ENCODE measurements around the gene BEGAIN. TPM values are rescaled to one million over a fixed set of nuclear protein-coding genes. Genes with fewer than 3 reads are reported as not detected.

BEGAIN gene
- total RNA-seq, 1 donor from 2014 or later, result 1.6 TPM

- no peaks in the 10 kb centered on the region for H3K27me3 Mint-ChIP-seq (ENCODE audit: unreplicated experiment)
- H3K9me3 Mint-ChIP-seq (ENCODE audit: unreplicated experiment), result no peaks in the 10 kb centered on the region
- peaks cover 14% of the 10 kb centered on the region for H3K4me1 Mint-ChIP-seq (ENCODE audit: unreplicated experiment)
- no peak overlapping the region for H3K4me3 Mint-ChIP-seq (ENCODE audit: unreplicated experiment)
- H3K27ac Mint-ChIP-seq (ENCODE audit: unreplicated experiment), result no peak overlapping the region
- TF ChIP-seq CTCF (IDR thresholded peaks at IDR 0.05; ENCODE audit: unreplicated experiment), result no peak
- H3K36me3 Mint-ChIP-seq (ENCODE audit: low read depth, unreplicated experiment), result peaks cover 4% of the 10 kb centered on the region
- DNase-seq (ENCODE audit: low spot score), result no peak
Measured at GRCh38 chr14:100504372-100505078, 82.7 kb downstream of the BEGAIN start.

- Mint-ChIP-seq H3K27me3 (ENCODE audit: unreplicated experiment) (peaks cover 1% of the 10 kb centered on the region), H3K4me3 (ENCODE audit: unreplicated experiment) (no peak overlapping the region), H3K4me1 (ENCODE audit: unreplicated experiment) (peaks cover 17% of the 10 kb centered on the region), H3K9me3 (ENCODE audit: unreplicated experiment) (no peaks in the 10 kb centered on the region), H3K36me3 (ENCODE audit: low read depth, unreplicated experiment) (peaks cover 4% of the 10 kb centered on the region), H3K27ac (ENCODE audit: unreplicated experiment) (no peak overlapping the region)
- no peak for TF ChIP-seq CTCF (IDR thresholded peaks at IDR 0.05; ENCODE audit: unreplicated experiment)
- DNase-seq (ENCODE audit: low spot score), result no peak
Measured at GRCh38 chr14:100503251-100503650, 84.0 kb downstream of the BEGAIN start.

- H3K4me3 Mint-ChIP-seq (ENCODE audit: unreplicated experiment), result no peak overlapping the region
- TF ChIP-seq CTCF (IDR thresholded peaks at IDR 0.05; ENCODE audit: unreplicated experiment), result no peak
- no peaks in the 10 kb centered on the region for H3K9me3 Mint-ChIP-seq (ENCODE audit: unreplicated experiment)
- H3K4me1 Mint-ChIP-seq (ENCODE audit: unreplicated experiment), result peaks cover 17% of the 10 kb centered on the region
- peaks cover 4% of the 10 kb centered on the region for H3K27me3 Mint-ChIP-seq (ENCODE audit: unreplicated experiment)
- no peak overlapping the region for H3K27ac Mint-ChIP-seq (ENCODE audit: unreplicated experiment)
- DNase-seq (ENCODE audit: low spot score), result no peak
- peaks cover 4% of the 10 kb centered on the region for H3K36me3 Mint-ChIP-seq (ENCODE audit: low read depth, unreplicated experiment)
Measured at GRCh38 chr14:100502622-100503220, 84.5 kb downstream of the BEGAIN start.

- peaks cover 4% of the 10 kb centered on the region for H3K36me3 Mint-ChIP-seq (ENCODE audit: low read depth, unreplicated experiment)
- no peak for DNase-seq (ENCODE audit: low spot score)
- H3K4me1 Mint-ChIP-seq (ENCODE audit: unreplicated experiment), result peaks cover 17% of the 10 kb centered on the region
- TF ChIP-seq CTCF (IDR thresholded peaks at IDR 0.05; ENCODE audit: unreplicated experiment), result no peak
- H3K9me3 Mint-ChIP-seq (ENCODE audit: unreplicated experiment), result no peaks in the 10 kb centered on the region
- H3K27ac Mint-ChIP-seq (ENCODE audit: unreplicated experiment), result no peak overlapping the region
- no peak overlapping the region for H3K4me3 Mint-ChIP-seq (ENCODE audit: unreplicated experiment)
- peaks cover 4% of the 10 kb centered on the region for H3K27me3 Mint-ChIP-seq (ENCODE audit: unreplicated experiment)
Measured at GRCh38 chr14:100500128-100500527, 87.1 kb downstream of the BEGAIN start.

GRCh38 chr14:100498068-100498467 lies 89.1 kb downstream of the BEGAIN start:
- peaks cover 4% of the 10 kb centered on the region for H3K27me3 Mint-ChIP-seq (ENCODE audit: unreplicated experiment)
- H3K36me3 Mint-ChIP-seq (ENCODE audit: low read depth, unreplicated experiment), result peaks cover 4% of the 10 kb centered on the region
- DNase-seq (ENCODE audit: low spot score), result no peak
- no peak for TF ChIP-seq CTCF (IDR thresholded peaks at IDR 0.05; ENCODE audit: unreplicated experiment)
- H3K4me3 Mint-ChIP-seq (ENCODE audit: unreplicated experiment), result no peak overlapping the region
- no peak overlapping the region for H3K27ac Mint-ChIP-seq (ENCODE audit: unreplicated experiment)
- H3K4me1 Mint-ChIP-seq (ENCODE audit: unreplicated experiment), result peaks cover 17% of the 10 kb centered on the region
- H3K9me3 Mint-ChIP-seq (ENCODE audit: unreplicated experiment), result no peaks in the 10 kb centered on the region
